Heart left ventricle (tissue), 13 donors: ENCODE data around the gene DDC.

Experiments used
- CTCF ChIP-seq, 12 donors: fragments of 200-600 bp; sonication (generic) in 4 of 12; IDR thresholded peaks; one replicate each; pipeline versions ENCODE4 v1.5.0 to v1.8.0; 2018 to 2022; ENCODE audit warnings: antibody characterized with exemption in 12 of 12, mild to moderate bottlenecking in 5 of 12
- POLR2A ChIP-seq, 2 donors: fragments of 450-650 bp; IDR thresholded peaks; one replicate each; pipeline ENCODE4 v1.6.1; 2017; ENCODE audit warnings: antibody characterized with exemption in 2 of 2, mild to moderate bottlenecking in 2 of 2, moderate library complexity in 2 of 2
- donor health status: ischemic (EF 13 %, LVEDD 7.1; RV severe dilation, severe dysfunction).
- donor health status: DM: no; HTN: yes; CAD: no.
- donor health status: DM: no; HTN: no; CAD: no.
- donor health status: ischemic (EF 25% LVEDD 6.9; RV normal size, moderate dysfunction).
- donor health status: ischemic (EF 25% LVEDD 5.7; RV mildly dilated, moderate dysfunction).
- donor health status: ischemic (EF 35%, LVEDD 5.7; RV mildly dilated, moderate dysfunction).
- donor health status: nonischemic (EF 11% LVEDD 7.7; RV severe dilation, severe dysfunction).
- donor health status: DM: yes; HTN: yes; CAD: no.
- donor health status: PGD.
- donor health status: ischemic (EF 29% LVEDD 5.4; RV normal size, mild dysfunction).
- donor health status: nonischemic (EF 23%, LVEDD 6.1; RV moderate dilation, normal function).

GRCh38 chr7:50558294-50559053 is 6.7 kb downstream of the DDC start:
- TF ChIP-seq POLR2A (IDR thresholded peaks at IDR 0.05), result no peak
- TF ChIP-seq CTCF (IDR thresholded peaks at IDR 0.05), result no peak
